ENCODE measurements around the gene TCTN2. TPM values are rescaled to one million over a fixed set of nuclear protein-coding genes. Genes with fewer than 3 reads are reported as not detected.

The TCTN2 gene
- total RNA-seq, 1 experiment from 2014 or later = 14.7 TPM

GRCh38 chr12:123734268-123734667 lies 63.4 kb downstream of the TCTN2 start:
- in situ Hi-C loops (cut with HindIII; ENCODE audit: low pct_unique_long_range_greater_than_20kb, low sequenced_read_pairs) (no loop called here), intact Hi-C loops (cut with micrococcal nuclease; ENCODE audit: unreplicated experiment) (no loop called here)
- ATAC-seq = no peak
- ChIA-PET CTCF (no interaction called here), POLR2A (no interaction called here)
- no TSS peak for BruUV-seq (replicated peaks)
- H3K27me3 ChIP-seq (ENCODE audit: control insufficient read depth, insufficient read depth, low read length) = no peaks in the 10 kb centered on the region
- no peak for DNase-seq (ENCODE audit: low read depth, low spot score)
- H3K9me3 ChIP-seq (ENCODE audit: control insufficient read depth, insufficient read depth, low read depth, low read length) = no peaks in the 10 kb centered on the region
- H3K27ac ChIP-seq (ENCODE audit: low read length) = no peak overlapping the region
- no peak overlapping the region for H3K4me3 ChIP-seq (ENCODE audit: low read depth in 2 of 2, low read length in 2 of 2)
- TF ChIP-seq REST (IDR thresholded peaks at IDR 0.05; ENCODE audit: insufficient read depth in 1 of 2, low read depth in 2 of 2, low read length in 1 of 2) = no peak
- TF ChIP-seq TCF7L2 (IDR thresholded peaks at IDR 0.05; ENCODE audit: low read depth, low read length) = no peak
- no peak for TF ChIP-seq POLR2AphosphoS5 (IDR thresholded peaks at IDR 0.05; ENCODE audit: low read depth, low read length)
- no peak for TF ChIP-seq SIN3A (IDR thresholded peaks at IDR 0.05; ENCODE audit: borderline replicate concordance, insufficient read depth, low read depth, low read length)
- no peak for TF ChIP-seq CTCF (IDR thresholded peaks at IDR 0.05)
- peaks cover 5% of the 10 kb centered on the region for H3K36me3 ChIP-seq (ENCODE audit: control insufficient read depth, insufficient read depth, low read length)
- no peaks in the 10 kb centered on the region for H3K4me1 ChIP-seq (ENCODE audit: control insufficient read depth, insufficient read depth, low read length)

GRCh38 chr12:123741937-123742572 lies 71.1 kb downstream of the TCTN2 start:
- DNase-seq (ENCODE audit: low read depth, low spot score) = no peak
- no peaks in the 10 kb centered on the region for H3K9me3 ChIP-seq (ENCODE audit: control insufficient read depth, insufficient read depth, low read depth, low read length)
- POLR2A ChIA-PET = no interaction called here
- no peak overlapping the region for H3K27ac ChIP-seq (ENCODE audit: low read length)
- intact Hi-C loops (cut with micrococcal nuclease; ENCODE audit: unreplicated experiment) = no loop called here
- no peaks in the 10 kb centered on the region for H3K4me1 ChIP-seq (ENCODE audit: control insufficient read depth, insufficient read depth, low read length)
- in situ Hi-C loops (cut with HindIII; ENCODE audit: low pct_unique_long_range_greater_than_20kb, low sequenced_read_pairs) = no loop called here
- no peaks in the 10 kb centered on the region for H3K27me3 ChIP-seq (ENCODE audit: control insufficient read depth, insufficient read depth, low read length)
- peaks cover 3% of the 10 kb centered on the region; the same call in 1 of the 2 replicates for H3K36me3 ChIP-seq (ENCODE audit: control insufficient read depth, insufficient read depth, low read length)
- CTCF ChIA-PET = no interaction called here
- ATAC-seq = no peak
- H3K4me3 ChIP-seq (ENCODE audit: low read depth in 2 of 2, low read length in 2 of 2) = no peak overlapping the region
- BruUV-seq (replicated peaks) = no TSS peak
- TF ChIP-seq TCF7L2 (IDR thresholded peaks at IDR 0.05; ENCODE audit: low read depth, low read length) (no peak), REST (IDR thresholded peaks at IDR 0.05; ENCODE audit: insufficient read depth in 1 of 2, low read depth in 2 of 2, low read length in 1 of 2) (no peak), CTCF (IDR thresholded peaks at IDR 0.05) (no peak), SIN3A (IDR thresholded peaks at IDR 0.05; ENCODE audit: borderline replicate concordance, insufficient read depth, low read depth, low read length) (no peak), POLR2AphosphoS5 (IDR thresholded peaks at IDR 0.05; ENCODE audit: low read depth, low read length) (no peak)
